Upper lobe of left lung (tissue), 6 donors: ENCODE data around the gene CNOT6L. TPM values are rescaled to one million over a fixed set of nuclear protein-coding genes. Genes with fewer than 3 reads are reported as not detected.

Experiments used
- ATAC-seq, 2 donors: fragments of 200-7000 bp; cut with Tn5 transposase; one replicate each; pipeline ENCODE4 v1.9.1; 2022; ENCODE audit warnings: mild to moderate bottlenecking in 2 of 2, moderate library complexity in 2 of 2; ENCODE audit not compliant: low FRiP score in 2 of 2
- DNase-seq, 2 donors: peaks; one replicate each; pipeline ENCODE4 v3.0.0-alpha.2; 2019 to 2020
- H3K27ac ChIP-seq, 4 donors: fragments of 200-600 bp; sonication (generic); one replicate each; pipeline ENCODE4 v1.5.1; 2016 to 2019
- H3K27me3 ChIP-seq, 4 donors: fragments of 200-600 bp; sonication (generic); one replicate each; pipeline ENCODE4 v1.5.1; 2017 to 2019
- H3K36me3 ChIP-seq, 4 donors: fragments of 200-600 bp; sonication (generic); one replicate each; pipeline ENCODE4 v1.5.1; 2016 to 2019
- H3K4me1 ChIP-seq, 4 donors: fragments of 200-600 bp; sonication (generic); one replicate each; pipeline ENCODE4 v1.5.1; 2018 to 2019
- H3K4me3 ChIP-seq, 4 donors: fragments of 200-600 bp; sonication (generic); one replicate each; pipeline ENCODE4 v1.5.1; 2017 to 2019; ENCODE audit warnings: mild to moderate bottlenecking in 2 of 4, moderate library complexity in 1 of 4
- H3K9me3 ChIP-seq, 4 donors: fragments of 200-600 bp; sonication (generic); one replicate each; pipeline ENCODE4 v1.5.1; 2018 to 2019
- CTCF ChIP-seq, 6 experiments: fragments of 450-650 bp in 4 of 6; fragments of 200-600 bp in 2 of 6; sonication (generic) in 2 of 6; IDR thresholded peaks; one replicate each; pipeline ENCODE4 v1.5.1; 2016 to 2019; ENCODE audit warnings: antibody characterized with exemption in 6 of 6
- EP300 ChIP-seq, 4 donors: sonication (generic); formaldehyde crosslinking; IDR thresholded peaks; one replicate each; pipeline ENCODE4 v1.5.1; 2017; ENCODE audit warnings: antibody characterized with exemption in 4 of 4, control low read depth in 2 of 4
- POLR2A ChIP-seq, 4 donors: fragments of 450-650 bp; IDR thresholded peaks; one replicate each; pipeline ENCODE4 v1.5.1; 2016 to 2017; ENCODE audit warnings: antibody characterized with exemption in 4 of 4, mild to moderate bottlenecking in 2 of 4
- POLR2AphosphoS5 ChIP-seq, 2 donors: sonication (generic); formaldehyde crosslinking; IDR thresholded peaks; one replicate each; pipeline ENCODE4 v1.5.1; 2017; ENCODE audit warnings: antibody characterized with exemption in 2 of 2
- WGBS, 2 donors: methylation state at CpG; one replicate each; pipeline ENCODE4 v1.1.5; 2017 to 2018; 5-methylcytosine and 5-hydroxymethylcytosine counted together
- total RNA-seq, 6 donors: library from RNA; depleted of rRNA in 4 of 6; stranded (reverse); fragments of >200 nt in 4 of 6; gene quantifications; one replicate each; pipeline versions ENCODE4 v1.1.0 to v1.2.1, GENCODE V29; 2016 to 2021
- donor health status: DM: no; HTN: no; CAD: no; lungs with moderate emphysema.
- donor health status: DM: no; HTN: yes; CAD: no; lungs with severe emphysema.

CNOT6L gene
- total RNA-seq, 6 donors from 2014 or later = 16.8 to 61.0 (median 39.1) TPM

GRCh38 chr4:77758804-77759203 lies 60.4 kb downstream of the CNOT6L start:
- Histone ChIP-seq H3K36me3 (peaks cover 8 to 15% (median 8%) of the 10 kb centered on the region in 4 donors), H3K4me1 (no peaks in the 10 kb centered on the region), H3K27ac (no peak overlapping the region), H3K9me3 (peaks cover 0 to 19% (median 7%) of the 10 kb centered on the region in 4 donors), H3K27me3 (no peaks in the 10 kb centered on the region), H3K4me3 (no peak overlapping the region)
- 84 to 93% methylated on average over 1 of the region's 1 CpG for WGBS, 2 donors
- TF ChIP-seq POLR2AphosphoS5 (IDR thresholded peaks at IDR 0.05) = no peak
- no peak for TF ChIP-seq CTCF (IDR thresholded peaks at IDR 0.05)
- TF ChIP-seq POLR2A (IDR thresholded peaks at IDR 0.05) = no peak
- no peak for TF ChIP-seq EP300 (IDR thresholded peaks at IDR 0.05)
- no peak for ATAC-seq
- DNase-seq = no peak

DNA sequence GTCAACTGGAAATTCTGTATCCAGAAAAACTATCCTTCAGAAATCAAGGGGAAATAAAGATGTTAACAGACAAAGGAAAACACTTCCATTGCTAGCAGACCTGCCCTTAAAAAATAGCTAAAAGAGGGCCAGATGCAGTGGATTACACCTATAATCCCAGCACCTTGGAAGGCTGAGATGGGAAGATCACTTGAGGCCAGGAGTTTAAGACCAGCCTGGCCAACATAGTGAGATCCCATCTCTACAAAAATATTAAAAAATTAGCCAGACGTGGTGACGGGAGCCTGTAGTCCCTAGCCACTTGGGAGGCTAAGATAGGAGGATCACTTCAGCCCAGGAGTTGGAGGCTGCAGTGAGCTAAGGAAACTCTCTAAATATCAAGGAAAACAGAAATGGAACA lies 67.4 kb downstream of the CNOT6L start:
- ATAC-seq (no peak), DNase-seq (no peak)
- no peaks in the 10 kb centered on the region for H3K27me3 ChIP-seq
- TF ChIP-seq EP300 (IDR thresholded peaks at IDR 0.05) (no peak), CTCF (IDR thresholded peaks at IDR 0.05) (no peak), POLR2A (IDR thresholded peaks at IDR 0.05) (no peak), POLR2AphosphoS5 (IDR thresholded peaks at IDR 0.05) (no peak)
- 97 to 98% methylated on average over 2 of the region's 2 CpGs for WGBS, 2 donors
- no peaks in the 10 kb centered on the region for H3K9me3 ChIP-seq
- no peak overlapping the region for H3K4me3 ChIP-seq
- peaks cover 8 to 23% (median 8%) of the 10 kb centered on the region in 4 donors for H3K36me3 ChIP-seq
- no peaks in the 10 kb centered on the region for H3K4me1 ChIP-seq
- no peak overlapping the region for H3K27ac ChIP-seq

DNA sequence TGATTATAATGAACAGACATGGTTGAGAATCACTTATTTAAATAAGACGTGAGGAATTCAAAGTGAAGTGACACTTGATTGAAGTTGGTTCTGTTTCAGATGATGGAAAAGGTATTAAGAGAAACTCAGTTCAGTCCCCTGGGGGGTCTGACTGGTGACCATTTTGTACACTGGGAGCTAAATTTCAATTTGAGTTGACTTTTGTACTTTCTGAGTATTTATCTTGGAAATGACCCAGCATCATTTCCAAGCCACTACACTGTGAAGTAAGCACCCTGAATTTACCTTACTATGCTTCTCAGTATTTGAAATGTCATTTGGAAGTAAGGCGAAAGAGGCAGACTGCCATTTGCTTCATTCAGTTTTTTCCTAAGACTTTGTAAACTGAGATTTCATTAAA lies 73.4 kb downstream of the CNOT6L start:
- TF ChIP-seq POLR2AphosphoS5 (IDR thresholded peaks at IDR 0.05) = no peak
- no peak for TF ChIP-seq POLR2A (IDR thresholded peaks at IDR 0.05)
- no peak for TF ChIP-seq CTCF (IDR thresholded peaks at IDR 0.05)
- TF ChIP-seq EP300 (IDR thresholded peaks at IDR 0.05) = no peak
- 71 to 83% methylated on average over 2 of the region's 2 CpGs for WGBS, 2 donors
- no peak overlapping the region for H3K4me3 ChIP-seq

GRCh38 chr4:77742054-77742453 lies 77.1 kb downstream of the CNOT6L start:
- TF ChIP-seq POLR2AphosphoS5 (IDR thresholded peaks at IDR 0.05) = no peak
- no peak for TF ChIP-seq POLR2A (IDR thresholded peaks at IDR 0.05)
- TF ChIP-seq CTCF (IDR thresholded peaks at IDR 0.05) = no peak
- TF ChIP-seq EP300 (IDR thresholded peaks at IDR 0.05) = no peak
- Histone ChIP-seq H3K36me3 (peaks cover 0 to 20% (median 6%) of the 10 kb centered on the region in 4 donors), H3K27me3 (no peaks in the 10 kb centered on the region), H3K4me1 (peaks cover 0 to 6% (median 0%) of the 10 kb centered on the region in 4 donors), H3K27ac (no peak overlapping the region), H3K9me3 (no peaks in the 10 kb centered on the region), H3K4me3 (no peak overlapping the region)
- 72 to 80% methylated on average over 2 of the region's 2 CpGs for WGBS, 2 donors
- DNase-seq = no peak
- no peak for ATAC-seq

More for the DNA sequence above, 73.4 kb downstream of the CNOT6L start:
- Histone ChIP-seq H3K27me3 (no peaks in the 10 kb centered on the region), H3K4me1 (peaks cover 0 to 6% (median 0%) of the 10 kb centered on the region in 4 donors), H3K36me3 (peaks cover 0 to 19% (median 2%) of the 10 kb centered on the region in 4 donors), H3K9me3 (no peaks in the 10 kb centered on the region), H3K27ac (no peak overlapping the region)
- ATAC-seq (no peak), DNase-seq (no peak)

GRCh38 chr4:77740480-77740879 lies 78.7 kb downstream of the CNOT6L start:
- ATAC-seq = no peak

More at GRCh38 chr4:77740480-77740879, 78.7 kb downstream of the CNOT6L start:
- H3K4me3 ChIP-seq = no peak overlapping the region
- H3K27ac ChIP-seq = no peak overlapping the region
- H3K36me3 ChIP-seq = peaks cover 0 to 16% (median 6%) of the 10 kb centered on the region in 4 donors
- H3K4me1 ChIP-seq = no peaks in the 10 kb centered on the region
- no peaks in the 10 kb centered on the region for H3K9me3 ChIP-seq
- DNase-seq = no peak
- TF ChIP-seq POLR2A (IDR thresholded peaks at IDR 0.05) = no peak
- no peak for TF ChIP-seq EP300 (IDR thresholded peaks at IDR 0.05)
- no peak for TF ChIP-seq POLR2AphosphoS5 (IDR thresholded peaks at IDR 0.05)
- TF ChIP-seq CTCF (IDR thresholded peaks at IDR 0.05) = no peak
- no peaks in the 10 kb centered on the region for H3K27me3 ChIP-seq
- 91 to 95% methylated on average over 4 of the region's 4 CpGs for WGBS, 2 donors
